ENCODE measurements around the gene DLK1. TPM values are rescaled to one million over a fixed set of nuclear protein-coding genes. Genes with fewer than 3 reads are reported as not detected.

DLK1 gene
- polyA plus RNA-seq, 1 experiment, result 0.12 TPM

DNA sequence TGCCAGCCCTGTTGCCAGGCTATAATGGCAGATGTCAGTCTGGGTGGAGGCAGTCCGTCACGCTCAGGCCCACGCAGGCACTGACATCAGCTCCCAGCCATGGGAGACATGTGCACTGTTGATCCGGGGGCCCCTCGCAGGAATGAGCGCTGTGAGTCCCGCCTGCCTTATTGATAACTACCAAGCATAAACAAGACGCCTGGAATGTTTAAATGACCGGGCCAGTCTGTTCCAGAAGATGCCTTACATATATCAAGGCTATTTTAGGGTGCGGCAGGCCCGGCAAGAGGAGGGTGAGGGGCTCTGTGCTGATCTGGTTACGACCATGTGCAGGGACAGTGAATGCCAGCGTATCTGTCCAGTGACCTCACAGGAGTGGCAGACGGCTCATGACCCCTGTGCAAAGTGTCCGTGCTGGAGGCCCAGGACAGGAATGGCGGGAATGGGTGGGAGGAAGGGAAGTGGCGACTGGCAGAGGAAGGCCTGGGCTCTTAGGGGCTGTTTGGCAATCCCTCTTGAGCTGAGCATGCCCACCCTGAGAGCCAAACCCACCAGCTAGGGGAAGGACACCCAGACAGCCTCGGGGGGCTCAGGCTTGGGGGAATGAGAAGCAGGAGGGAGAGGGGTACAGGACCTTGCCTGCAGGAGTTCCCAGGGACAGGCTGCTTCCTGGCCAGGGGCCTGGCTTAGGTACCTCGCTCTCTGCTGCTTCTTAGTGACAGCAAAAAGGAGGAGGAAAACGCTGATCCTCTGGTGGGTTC is 49.3 kb downstream of the DLK1 start:
- POLR2A ChIA-PET, result no interaction called here
- H3K4me3 ChIP-seq (ENCODE audit: low read depth, low read length), result no peak overlapping the region
- peaks cover 2% of the 10 kb centered on the region; the same call in 1 of the 2 replicates for H3K9me3 ChIP-seq (ENCODE audit: control insufficient read depth, insufficient read depth, low read length)
- CTCF ChIA-PET, result no interaction called here
- TF ChIP-seq, protein P1, sequence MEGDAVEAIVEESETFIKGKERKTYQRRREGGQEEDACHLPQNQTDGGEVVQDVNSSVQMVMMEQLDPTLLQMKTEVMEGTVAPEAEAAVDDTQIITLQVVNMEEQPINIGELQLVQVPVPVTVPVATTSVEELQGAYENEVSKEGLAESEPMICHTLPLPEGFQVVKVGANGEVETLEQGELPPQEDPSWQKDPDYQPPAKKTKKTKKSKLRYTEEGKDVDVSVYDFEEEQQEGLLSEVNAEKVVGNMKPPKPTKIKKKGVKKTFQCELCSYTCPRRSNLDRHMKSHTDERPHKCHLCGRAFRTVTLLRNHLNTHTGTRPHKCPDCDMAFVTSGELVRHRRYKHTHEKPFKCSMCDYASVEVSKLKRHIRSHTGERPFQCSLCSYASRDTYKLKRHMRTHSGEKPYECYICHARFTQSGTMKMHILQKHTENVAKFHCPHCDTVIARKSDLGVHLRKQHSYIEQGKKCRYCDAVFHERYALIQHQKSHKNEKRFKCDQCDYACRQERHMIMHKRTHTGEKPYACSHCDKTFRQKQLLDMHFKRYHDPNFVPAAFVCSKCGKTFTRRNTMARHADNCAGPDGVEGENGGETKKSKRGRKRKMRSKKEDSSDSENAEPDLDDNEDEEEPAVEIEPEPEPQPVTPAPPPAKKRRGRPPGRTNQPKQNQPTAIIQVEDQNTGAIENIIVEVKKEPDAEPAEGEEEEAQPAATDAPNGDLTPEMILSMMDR (IDR thresholded peaks at IDR 0.05; ENCODE audit: low read depth, low read length), result no peak
- H3K27ac ChIP-seq (ENCODE audit: low read depth, low read length), result no peak overlapping the region
- no peak for DNase-seq (ENCODE audit: low read depth, low spot score)
- peaks cover 28% of the 10 kb centered on the region for H3K27me3 ChIP-seq (ENCODE audit: control insufficient read depth, insufficient read depth, low read length)

DNA sequence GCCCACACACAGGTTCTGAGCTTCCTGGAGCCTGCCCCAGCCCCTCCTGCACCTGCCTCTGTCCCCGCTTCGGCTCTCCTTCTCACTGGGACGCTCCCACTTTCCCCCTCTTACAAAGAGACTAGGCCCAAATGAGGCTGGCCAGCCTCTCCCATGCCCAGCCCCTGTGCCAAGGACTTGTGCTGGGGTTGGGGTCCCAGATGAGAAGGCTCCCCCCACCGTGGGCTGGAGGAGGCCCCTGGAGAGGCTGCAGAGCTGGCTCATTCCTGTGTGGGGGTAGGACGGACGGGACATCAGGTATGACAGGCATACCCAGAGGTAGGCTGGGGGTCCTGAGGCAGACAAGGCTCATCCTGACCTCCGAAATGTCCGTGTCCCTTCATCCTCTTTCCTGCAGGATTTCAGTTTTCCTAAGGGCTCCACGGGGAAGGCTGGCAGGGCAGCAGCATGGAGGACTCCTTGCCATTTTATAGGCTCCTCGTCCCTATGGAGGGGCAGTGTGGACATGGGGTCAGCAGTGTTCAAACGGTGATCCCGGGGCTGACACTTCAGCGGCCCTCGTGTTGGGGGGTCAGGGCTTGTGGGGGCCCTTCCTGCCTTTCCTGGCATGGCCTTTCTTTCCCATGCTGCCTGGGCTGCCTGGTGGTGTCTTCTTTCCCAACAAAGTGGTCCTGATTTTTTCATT is 50.1 kb downstream of the DLK1 start:
- H3K27me3 ChIP-seq (ENCODE audit: control insufficient read depth, insufficient read depth, low read length), result peaks cover 25% of the 10 kb centered on the region
- ChIA-PET CTCF (no interaction called here), POLR2A (no interaction called here)
- H3K9me3 ChIP-seq (ENCODE audit: control insufficient read depth, insufficient read depth, low read length), result no peaks in the 10 kb centered on the region; the same call in 1 of the 2 replicates
- H3K4me3 ChIP-seq (ENCODE audit: low read depth, low read length), result no peak overlapping the region
- TF ChIP-seq, protein P1 (IDR thresholded peaks at IDR 0.05; ENCODE audit: low read depth, low read length), result no peak
- no peak for DNase-seq (ENCODE audit: low read depth, low spot score)
- H3K27ac ChIP-seq (ENCODE audit: low read depth, low read length), result no peak overlapping the region

DNA sequence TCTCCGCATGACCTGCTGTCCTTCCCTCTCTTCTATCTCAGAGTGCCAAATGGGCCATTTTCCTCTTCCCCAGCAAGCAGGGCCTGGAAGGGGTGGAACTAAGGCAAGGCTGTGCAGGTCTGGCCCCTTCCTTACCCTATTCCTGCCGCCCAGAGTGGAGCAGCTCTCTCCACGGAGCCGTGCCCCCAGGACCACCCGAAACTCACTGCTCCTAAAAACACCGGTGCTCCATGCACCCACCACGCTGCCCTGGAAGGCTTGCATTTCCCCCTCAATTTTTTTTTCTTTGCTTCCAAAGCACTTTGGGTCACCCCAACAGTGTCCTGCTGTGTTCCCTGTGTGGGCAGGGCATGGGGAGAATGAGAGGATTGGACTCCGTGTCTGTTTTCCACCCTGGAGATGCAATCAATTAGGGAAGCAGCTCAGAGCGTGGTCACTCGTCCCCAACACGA is 50.7 kb downstream of the DLK1 start:
- TF ChIP-seq, protein P1 (IDR thresholded peaks at IDR 0.05; ENCODE audit: low read depth, low read length), result no peak
- DNase-seq (ENCODE audit: low read depth, low spot score), result no peak
- CTCF ChIA-PET, result no interaction called here
- H3K9me3 ChIP-seq (ENCODE audit: control insufficient read depth, insufficient read depth, low read length), result no peaks in the 10 kb centered on the region; the same call in 1 of the 2 replicates
- peaks cover 26% of the 10 kb centered on the region for H3K27me3 ChIP-seq (ENCODE audit: control insufficient read depth, insufficient read depth, low read length)
- POLR2A ChIA-PET, result no interaction called here
- H3K4me3 ChIP-seq (ENCODE audit: low read depth, low read length), result no peak overlapping the region
- H3K27ac ChIP-seq (ENCODE audit: low read depth, low read length), result no peak overlapping the region

DNA sequence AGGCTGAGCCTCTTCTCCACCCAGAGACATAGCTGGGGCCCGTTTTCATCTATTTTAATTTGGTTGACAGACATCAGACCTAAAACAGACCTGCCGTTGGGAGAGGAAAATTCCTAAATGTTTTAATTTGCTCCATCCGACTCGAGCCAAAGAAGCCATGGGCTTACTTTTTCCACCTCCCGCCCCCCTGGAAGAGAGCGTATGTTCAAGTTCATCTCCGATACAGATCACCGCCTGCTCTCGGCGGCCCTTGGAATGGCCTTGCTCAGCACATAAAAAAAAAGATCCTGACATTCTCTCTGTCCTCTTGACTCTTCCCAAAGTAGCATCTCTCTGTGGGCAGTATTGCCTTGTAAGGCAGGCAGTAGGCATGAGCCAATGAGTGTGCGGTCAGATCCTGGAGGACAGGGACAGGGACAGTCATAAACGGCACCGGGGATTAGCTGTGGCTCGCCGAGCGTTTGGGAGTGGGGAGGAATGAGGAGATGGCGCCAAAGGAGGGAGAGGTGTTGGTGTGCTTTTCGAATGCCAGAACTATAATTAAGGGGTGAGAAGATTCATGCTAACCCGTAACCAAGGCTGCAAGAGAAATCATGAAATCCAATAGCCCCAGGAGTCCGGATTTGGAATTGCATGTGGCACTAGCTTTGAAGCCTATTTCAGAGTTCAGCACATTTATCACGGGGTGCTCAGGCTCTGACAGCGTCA is 51.3 kb downstream of the DLK1 start:
- H3K27ac ChIP-seq (ENCODE audit: low read depth, low read length), result no peak overlapping the region
- CTCF ChIA-PET, result no interaction called here
- H3K27me3 ChIP-seq (ENCODE audit: control insufficient read depth, insufficient read depth, low read length), result peaks cover 31% of the 10 kb centered on the region
- POLR2A ChIA-PET, result no interaction called here
- H3K9me3 ChIP-seq (ENCODE audit: control insufficient read depth, insufficient read depth, low read length), result no peaks in the 10 kb centered on the region; the same call in 1 of the 2 replicates
- DNase-seq (ENCODE audit: low read depth, low spot score), result no peak
- TF ChIP-seq, protein P1 (IDR thresholded peaks at IDR 0.05; ENCODE audit: low read depth, low read length), result no peak
- no peak overlapping the region for H3K4me3 ChIP-seq (ENCODE audit: low read depth, low read length)

DNA sequence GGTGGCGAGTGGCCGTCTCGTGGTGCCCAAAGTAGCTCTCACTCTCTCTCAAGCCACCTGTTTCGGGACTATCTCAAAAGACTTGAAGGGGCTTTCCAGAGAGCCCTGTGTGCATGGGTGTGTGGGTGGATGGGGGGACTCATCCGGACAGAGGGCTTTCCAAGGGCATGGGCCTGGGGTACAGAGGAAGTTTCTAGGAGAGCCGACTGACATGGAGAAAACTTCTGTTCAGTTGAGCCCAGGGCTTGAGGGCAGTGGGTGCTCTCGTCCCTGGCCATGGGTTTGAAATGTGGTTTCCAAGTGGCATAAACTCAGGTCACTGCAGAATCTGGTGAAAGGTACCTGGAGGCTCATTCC is 51.8 kb downstream of the DLK1 start:
- Histone ChIP-seq H3K27me3 (ENCODE audit: control insufficient read depth, insufficient read depth, low read length) (peaks cover 31% of the 10 kb centered on the region), H3K9me3 (ENCODE audit: control insufficient read depth, insufficient read depth, low read length) (no peaks in the 10 kb centered on the region; the same call in 1 of the 2 replicates), H3K4me3 (ENCODE audit: low read depth, low read length) (no peak overlapping the region), H3K27ac (ENCODE audit: low read depth, low read length) (no peak overlapping the region)
- TF ChIP-seq, protein P1 (IDR thresholded peaks at IDR 0.05; ENCODE audit: low read depth, low read length), result no peak
- ChIA-PET POLR2A (no interaction called here), CTCF (no interaction called here)
- DNase-seq (ENCODE audit: low read depth, low spot score), result no peak
